DMS53 treated with DMSO at 0.1 percent for 48 hours (cell line): ENCODE data around the gene MED13.
"Not testable (repeated sequence)": the region's sequence is repeated elsewhere in the genome, so short reads cannot be mapped to it uniquely, and the experiment has no call there.

ENCODE experiments used
- DNase-seq: peaks from one replicate; lab custom pipeline; 2025; ENCODE audit not compliant: unreplicated experiment; lab: John Stamatoyannopoulos, UW

MED13 gene

GRCh38 chr17:62001105-62001504 is 64.0 kb downstream of the MED13 start:
- no peak for DNase-seq

- DNase-seq: no peak
Measured at GRCh38 chr17:62000186-62000585, 64.9 kb downstream of the MED13 start.

- DNase-seq: not testable (repeated sequence)
Measured at GRCh38 chr17:61998534-61998933, 66.5 kb downstream of the MED13 start.

GRCh38 chr17:61997664-61998063 is 67.4 kb downstream of the MED13 start:
- no peak for DNase-seq

- DNase-seq: no peak
Measured at GRCh38 chr17:61996916-61997605, 68.0 kb downstream of the MED13 start.

GRCh38 chr17:61989509-61989908 is 75.6 kb downstream of the MED13 start:
- DNase-seq: no peak

- no peak for DNase-seq
Measured at GRCh38 chr17:61986898-61987297, 78.2 kb downstream of the MED13 start.

GRCh38 chr17:61984821-61985220 is 80.3 kb downstream of the MED13 start:
- DNase-seq: no peak

GRCh38 chr17:61981323-61981722 is 83.8 kb downstream of the MED13 start:
- DNase-seq: no peak

- DNase-seq: no peak
Measured at GRCh38 chr17:61980535-61980934, 84.5 kb downstream of the MED13 start.

GRCh38 chr17:61974115-61974514 is 91.0 kb downstream of the MED13 start:
- no peak for DNase-seq

GRCh38 chr17:61972311-61972710 is 92.8 kb downstream of the MED13 start:
- DNase-seq: no peak

GRCh38 chr17:61970030-61970429 is 95.0 kb downstream of the MED13 start:
- no peak for DNase-seq

- DNase-seq: no peak
Measured at GRCh38 chr17:61968757-61969156, 96.3 kb downstream of the MED13 start.

GRCh38 chr17:61967729-61968128 is 97.3 kb downstream of the MED13 start:
- DNase-seq: no peak

- no peak for DNase-seq
Measured at GRCh38 chr17:61966191-61966590, 98.9 kb downstream of the MED13 start.

- DNase-seq: no peak
Measured at GRCh38 chr17:61955619-61956018, 109.5 kb downstream of the MED13 start.

- DNase-seq: no peak
Measured at GRCh38 chr17:61947367-61948078, 117.6 kb downstream of the MED13 start.

- no peak for DNase-seq
Measured at GRCh38 chr17:61946359-61946758, 118.7 kb downstream of the MED13 start.

GRCh38 chr17:61943117-61943516 is 122.0 kb downstream of the MED13 start:
- no peak for DNase-seq

- DNase-seq: no peak
Measured at GRCh38 chr17:61942085-61942484, 123.0 kb downstream of the MED13 start.

GRCh38 chr17:61928101-61928436 is 137.0 kb downstream of the MED13 start:
- no peak for DNase-seq
